HAP-1 (cell line): ENCODE data around the gene PHF21A.
"Not testable (repeated sequence)": the region's sequence is repeated elsewhere in the genome, so short reads cannot be mapped to it uniquely, and the experiment has no call there.

Experiments used
- DNase-seq, 2 experiments: peaks; one replicate each; pipeline ENCODE4 v3.0.0-alpha.2; 2016 to 2020; ENCODE audit warnings: low spot score in 2 of 2
- H3K27me3 ChIP-seq: fragments of 250-450 bp; sonication (Bioruptor Pico); 2 replicates; pipeline ENCODE4 v1.5.1; 2020; ENCODE audit warnings: low read depth, mild to moderate bottlenecking, moderate library complexity
- H3K36me3 ChIP-seq: fragments of 250-450 bp; sonication (Bioruptor Pico); replicated peaks from 2 replicates; pipeline ENCODE4 v1.5.1; 2020; ENCODE audit warnings: mild to moderate bottlenecking
- H3K4me1 ChIP-seq: fragments of 250-450 bp; sonication (Bioruptor Pico); 2 replicates; pipeline ENCODE4 v1.5.1; 2020; ENCODE audit warnings: mild to moderate bottlenecking
- H3K4me3 ChIP-seq: fragments of 250-450 bp; sonication (Bioruptor Pico); 2 replicates; pipeline ENCODE4 v1.5.1; 2020; ENCODE audit warnings: mild to moderate bottlenecking, moderate library complexity
- H3K9me3 ChIP-seq: fragments of 250-450 bp; sonication (Bioruptor Pico); 2 replicates; pipeline ENCODE4 v1.5.1; 2020; ENCODE audit warnings: mild to moderate bottlenecking, moderate library complexity
- in situ Hi-C: fragments of 300-500 bp; cut with MboI; formaldehyde crosslinking; loops from 3 replicates; pipeline ENCODE4 v1.14.3; 2020; ENCODE audit warnings: low sequenced_read_pairs, inconsistent platforms, mixed read lengths

The PHF21A gene

DNA sequence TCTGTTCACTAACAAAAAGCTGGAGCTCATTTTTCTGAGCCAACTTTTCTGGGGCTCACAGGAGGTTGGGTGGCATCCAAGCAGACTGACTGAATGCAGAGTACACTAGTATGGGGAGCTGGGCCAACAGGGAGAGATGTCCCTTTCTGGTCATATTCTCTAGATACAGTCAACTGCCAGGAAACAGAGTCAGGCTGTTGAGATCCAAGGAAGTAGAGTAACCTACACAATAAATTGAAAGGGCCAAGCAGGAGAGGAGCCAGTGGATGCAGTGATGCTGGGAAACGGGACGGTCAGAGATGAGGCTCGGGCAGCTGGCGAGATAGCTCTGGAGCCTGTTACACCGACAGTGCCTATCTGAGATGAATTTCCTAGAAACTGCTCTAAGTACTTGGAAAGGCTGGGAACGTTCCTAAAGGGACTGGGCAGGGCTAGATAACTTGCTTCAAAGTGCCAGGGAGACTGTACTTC is 127.7 kb downstream of the PHF21A start:
- no peak for DNase-seq
- H3K4me1 ChIP-seq: no peaks in the 10 kb centered on the region
- H3K4me3 ChIP-seq: no peak overlapping the region
- no peaks in the 10 kb centered on the region for H3K27me3 ChIP-seq
- no peaks in the 10 kb centered on the region for H3K36me3 ChIP-seq
- in situ Hi-C loops: no loop called here
- H3K9me3 ChIP-seq: no peaks in the 10 kb centered on the region

DNA sequence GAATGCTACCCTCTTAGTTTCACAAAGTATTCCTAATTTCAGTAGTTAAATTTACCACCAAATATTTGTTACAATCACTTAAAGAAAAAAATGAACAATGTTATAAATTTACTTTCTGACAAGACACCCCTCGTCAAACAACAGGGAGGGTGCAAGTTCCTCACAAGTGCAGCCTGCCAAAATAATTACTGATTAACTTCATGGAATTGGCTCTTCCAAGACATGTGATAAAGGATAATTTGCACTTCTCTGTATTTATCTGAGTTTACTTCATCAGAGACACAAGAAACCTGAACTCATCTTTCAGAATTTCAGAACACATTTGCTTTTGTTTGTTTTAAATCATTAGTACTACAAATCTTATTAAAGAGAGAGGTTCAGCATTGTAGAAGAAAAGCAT is 132.3 kb downstream of the PHF21A start:
- in situ Hi-C loops: no loop called here
- H3K27me3 ChIP-seq: no peaks in the 10 kb centered on the region
- H3K36me3 ChIP-seq: no peaks in the 10 kb centered on the region
- H3K9me3 ChIP-seq: no peaks in the 10 kb centered on the region
- DNase-seq: no peak
- no peaks in the 10 kb centered on the region for H3K4me1 ChIP-seq
- H3K4me3 ChIP-seq: no peak overlapping the region

DNA sequence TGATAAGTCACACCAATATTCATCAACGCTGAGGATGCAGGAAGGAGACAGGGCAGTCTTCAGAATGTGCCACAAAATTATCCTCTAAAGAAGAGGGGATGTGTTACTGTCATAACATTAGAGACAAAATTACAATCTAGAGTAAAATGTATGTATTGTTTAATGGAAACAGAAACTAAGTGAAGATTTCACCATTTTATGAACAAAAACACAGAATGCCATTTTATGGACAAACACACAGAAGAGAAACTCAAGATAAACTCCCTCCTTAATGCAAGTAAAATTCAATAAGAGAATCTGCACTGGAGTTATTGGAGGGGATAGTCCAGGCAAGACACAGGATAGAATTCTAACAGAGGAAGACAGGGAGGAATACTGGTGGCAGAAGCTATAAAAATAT is 136.0 kb downstream of the PHF21A start:
- Histone ChIP-seq H3K4me3 (no peak overlapping the region), H3K36me3 (no peaks in the 10 kb centered on the region), H3K27me3 (no peaks in the 10 kb centered on the region), H3K4me1 (peaks cover 16% of the 10 kb centered on the region), H3K9me3 (no peaks in the 10 kb centered on the region)
- DNase-seq: no peak
- in situ Hi-C loops: no loop called here

DNA sequence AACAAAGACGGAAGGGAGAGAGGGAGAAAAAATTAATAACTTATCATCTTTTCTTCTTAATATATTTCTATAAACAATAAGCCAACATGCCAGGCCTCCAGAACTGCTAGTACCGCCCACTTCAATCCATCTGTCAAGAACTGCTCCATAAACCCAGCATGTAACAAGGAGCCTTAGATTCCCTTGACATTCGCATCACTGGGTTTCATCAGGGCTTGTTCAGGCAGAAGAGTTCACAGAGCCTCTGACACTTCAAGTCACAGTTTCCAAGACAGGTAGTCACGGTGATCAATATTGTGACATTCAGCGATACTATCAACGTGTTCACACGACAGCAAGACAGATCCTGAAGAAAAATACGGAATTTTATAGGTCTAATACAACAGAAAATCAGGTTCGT is 137.1 kb downstream of the PHF21A start:
- in situ Hi-C loops: no loop called here
- Histone ChIP-seq H3K9me3 (no peaks in the 10 kb centered on the region), H3K36me3 (no peaks in the 10 kb centered on the region; the same call in 1 of the 2 replicates), H3K4me1 (peaks cover 16% of the 10 kb centered on the region), H3K4me3 (no peak overlapping the region), H3K27me3 (no peaks in the 10 kb centered on the region)
- DNase-seq: no peak

GRCh38 chr11:45983471-45983845 is 137.8 kb downstream of the PHF21A start:
- Histone ChIP-seq H3K27me3 (no peaks in the 10 kb centered on the region), H3K4me3 (no peak overlapping the region), H3K9me3 (no peaks in the 10 kb centered on the region), H3K4me1 (peaks cover 16% of the 10 kb centered on the region), H3K36me3 (peaks cover 2% of the 10 kb centered on the region)
- no peak for DNase-seq
- in situ Hi-C loops: no loop called here

DNA sequence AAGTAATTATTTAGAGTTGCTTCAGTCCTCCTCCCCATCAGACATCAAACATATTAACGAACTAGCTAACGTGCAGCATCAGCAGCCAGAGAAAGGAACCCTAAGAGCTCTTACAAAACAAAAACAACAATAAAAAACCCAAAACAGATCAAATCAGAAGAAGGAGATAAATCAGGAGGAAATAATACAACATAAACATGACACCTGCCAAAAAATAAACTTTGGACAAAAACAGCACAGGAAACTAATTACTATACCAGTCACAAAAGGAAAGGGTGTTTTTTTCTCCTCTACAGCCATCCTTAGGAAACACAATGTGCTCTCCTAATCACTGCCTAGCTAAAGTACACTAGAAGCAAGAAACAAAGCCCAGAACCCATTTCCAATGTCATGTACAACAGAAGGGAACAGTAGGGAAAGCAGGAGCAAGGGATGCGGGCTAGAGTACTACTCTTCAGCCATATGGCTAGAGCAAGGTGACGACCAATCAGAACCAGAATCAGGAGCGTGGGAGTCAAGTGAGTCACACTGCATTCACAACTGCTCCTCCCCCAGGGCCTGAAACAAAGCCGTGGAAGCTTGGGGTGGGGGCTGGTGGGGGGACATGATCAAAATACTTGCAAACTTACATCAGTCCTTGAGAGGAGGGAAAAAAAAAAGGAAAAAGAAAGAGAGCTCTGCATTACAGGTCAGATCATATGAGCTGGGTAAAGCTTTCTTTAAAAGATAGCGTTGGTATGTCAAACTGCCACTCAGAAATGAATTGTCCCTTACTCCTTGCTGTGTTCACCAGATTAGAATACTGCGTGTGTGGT is 138.4 kb downstream of the PHF21A start:
- H3K36me3 ChIP-seq: peaks cover 4% of the 10 kb centered on the region
- in situ Hi-C loops: no loop called here
- H3K4me1 ChIP-seq: peaks cover 16% of the 10 kb centered on the region
- no peaks in the 10 kb centered on the region for H3K27me3 ChIP-seq
- no peak overlapping the region for H3K4me3 ChIP-seq
- peak; percentile 50 to 76 for DNase-seq
- no peaks in the 10 kb centered on the region for H3K9me3 ChIP-seq

DNA sequence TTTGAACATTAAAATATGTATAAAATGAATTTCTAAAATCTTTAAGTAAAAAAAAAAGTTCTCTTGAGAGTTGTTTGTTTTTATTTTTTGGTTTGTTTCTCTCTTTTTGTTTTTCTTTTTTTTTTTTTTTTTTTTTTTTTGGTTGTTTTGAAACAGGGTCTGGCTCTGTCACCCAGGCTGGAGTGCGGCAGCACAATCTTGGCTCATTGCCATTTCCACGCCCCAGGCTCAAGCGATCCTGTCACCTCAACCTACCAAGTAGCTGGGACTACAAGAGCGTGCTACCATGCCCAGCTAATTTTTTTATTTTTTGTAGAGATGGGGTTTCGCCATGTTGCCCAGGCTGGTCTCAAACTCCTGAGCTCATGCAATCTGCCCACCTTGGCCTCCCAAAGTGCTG is 139.4 kb downstream of the PHF21A start:
- H3K36me3 ChIP-seq, H3K9me3 ChIP-seq, in situ Hi-C loops, H3K27me3 ChIP-seq, H3K4me3 ChIP-seq: not testable (repeated sequence)
- peak in 1 of 2 experiments; percentile 25 for DNase-seq
- peaks cover 16% of the 10 kb centered on the region for H3K4me1 ChIP-seq

GRCh38 chr11:45974806-45975205 is 146.4 kb downstream of the PHF21A start:
- Histone ChIP-seq H3K36me3 (peaks cover 9% of the 10 kb centered on the region), H3K9me3 (no peaks in the 10 kb centered on the region), H3K4me3 (no peak overlapping the region), H3K4me1 (no peaks in the 10 kb centered on the region), H3K27me3 (no peaks in the 10 kb centered on the region)
- DNase-seq: no peak
- in situ Hi-C loops: no loop called here

GRCh38 chr11:45973601-45974000 is 147.7 kb downstream of the PHF21A start:
- H3K4me3 ChIP-seq: no peak overlapping the region
- DNase-seq: no peak
- peaks cover 8% of the 10 kb centered on the region; the same call in 1 of the 2 replicates for H3K36me3 ChIP-seq
- H3K9me3 ChIP-seq: no peaks in the 10 kb centered on the region
- in situ Hi-C loops: no loop called here
- H3K4me1 ChIP-seq: no peaks in the 10 kb centered on the region
- no peaks in the 10 kb centered on the region for H3K27me3 ChIP-seq

DNA sequence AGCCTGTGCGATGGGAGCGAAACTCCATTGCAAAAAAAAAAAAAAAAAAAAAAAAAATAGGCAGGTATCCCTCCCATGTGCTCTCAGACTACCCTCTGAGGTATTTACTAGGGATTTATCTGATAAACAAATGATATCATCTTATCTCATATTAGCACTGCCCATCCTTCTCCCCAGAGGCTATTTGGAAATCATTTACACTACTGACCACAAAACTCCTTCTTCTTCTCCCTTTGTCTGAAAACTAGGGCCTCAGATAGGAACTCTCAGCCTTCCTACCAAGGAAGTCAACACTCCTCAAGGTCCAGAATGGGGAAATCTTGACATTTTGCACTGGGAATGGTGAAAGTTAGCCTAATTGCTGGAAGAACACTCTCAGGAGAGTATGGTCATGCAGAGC is 152.4 kb downstream of the PHF21A start:
- Histone ChIP-seq H3K9me3 (no peaks in the 10 kb centered on the region), H3K27me3 (no peaks in the 10 kb centered on the region), H3K4me1 (no peaks in the 10 kb centered on the region), H3K4me3 (no peak overlapping the region), H3K36me3 (peaks cover 8% of the 10 kb centered on the region)
- in situ Hi-C loops: loop anchor here (10.0 kb wide), 1 partner anchor 64 kb away; the partner anchor contains the start of gene FREY1
- no peak for DNase-seq

- Histone ChIP-seq H3K9me3 (no peaks in the 10 kb centered on the region), H3K36me3 (peaks cover 8% of the 10 kb centered on the region), H3K27me3 (no peaks in the 10 kb centered on the region), H3K4me3 (no peak overlapping the region), H3K4me1 (no peaks in the 10 kb centered on the region)
- in situ Hi-C loops: loop anchor here (10.0 kb wide), 1 partner anchor 63 kb away; the partner anchor contains the start of gene FREY1
- DNase-seq: no peak
Measured at GRCh38 chr11:45967506-45967905, 153.7 kb downstream of the PHF21A start.

- H3K9me3 ChIP-seq: no peaks in the 10 kb centered on the region
- H3K27me3 ChIP-seq: no peaks in the 10 kb centered on the region
- in situ Hi-C loops: loop anchor here (10.0 kb wide), 1 partner anchor 60 kb away; the partner anchor contains the start of gene FREY1
- no peak overlapping the region for H3K4me3 ChIP-seq
- peaks cover 3% of the 10 kb centered on the region for H3K36me3 ChIP-seq
- DNase-seq: peak; percentile 77 to 81
- H3K4me1 ChIP-seq: no peaks in the 10 kb centered on the region
Measured at GRCh38 chr11:45964911-45965389, 156.3 kb downstream of the PHF21A start.

DNA sequence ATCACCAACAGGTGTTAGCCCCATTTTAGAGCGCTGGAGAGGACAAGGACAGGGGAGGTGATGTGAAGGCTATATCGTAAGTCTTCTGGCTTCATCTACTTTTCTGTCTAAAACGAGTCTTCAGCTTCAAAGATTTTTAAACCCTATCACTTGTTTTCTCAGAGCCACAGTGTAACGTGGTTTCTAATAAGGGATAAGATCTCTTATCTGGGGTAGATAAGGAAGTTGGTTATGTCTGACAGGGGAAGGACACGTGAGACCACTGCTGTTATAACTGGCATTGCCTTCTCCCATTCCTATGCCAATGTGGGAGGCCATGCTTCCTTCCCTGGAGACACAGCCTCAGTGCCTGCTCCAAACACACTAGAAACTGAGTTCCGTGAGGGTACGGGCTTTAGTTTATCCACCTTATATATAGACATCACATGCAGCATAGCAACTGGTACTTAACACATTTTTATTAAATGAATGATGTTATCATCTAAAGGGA is 159.5 kb downstream of the PHF21A start:
- Histone ChIP-seq H3K4me1 (no peaks in the 10 kb centered on the region), H3K4me3 (no peak overlapping the region), H3K36me3 (peaks cover 3% of the 10 kb centered on the region), H3K9me3 (no peaks in the 10 kb centered on the region), H3K27me3 (no peaks in the 10 kb centered on the region)
- in situ Hi-C loops: loop anchor here (10.0 kb wide), 1 partner anchor 57 kb away; the partner anchor contains the start of gene FREY1
- no peak for DNase-seq

DNA sequence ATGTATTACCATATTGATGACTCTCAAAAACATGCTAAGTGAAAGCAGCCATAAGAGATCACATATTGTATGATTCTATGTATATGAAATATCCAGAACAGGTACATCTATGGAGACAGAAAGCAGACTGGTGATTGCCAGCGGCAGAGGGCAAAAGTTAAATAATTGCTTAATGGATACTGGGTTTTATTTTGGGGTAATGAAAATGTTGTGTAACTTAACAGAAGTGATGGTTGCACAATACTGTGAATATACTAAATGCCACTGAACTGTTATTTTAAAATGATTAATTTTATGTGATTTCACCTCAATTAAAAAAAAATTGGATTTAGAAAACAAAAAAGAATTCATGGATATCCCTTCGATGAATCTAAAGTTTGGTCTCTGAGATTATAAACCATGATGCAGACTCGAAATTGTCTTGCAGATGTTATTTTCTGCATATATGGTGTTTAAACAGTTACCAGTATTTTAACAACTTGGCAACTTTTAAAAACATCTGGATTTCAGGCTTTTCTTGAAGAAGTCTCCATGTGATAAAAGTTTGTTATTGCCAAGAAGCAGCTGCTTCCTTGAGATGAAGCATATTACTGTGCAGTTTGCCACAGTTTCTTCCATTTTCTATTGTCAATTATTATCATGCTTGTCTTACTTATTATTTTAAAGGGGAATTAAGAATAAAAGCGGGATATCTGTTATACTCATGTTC is 160.7 kb downstream of the PHF21A start:
- H3K27me3 ChIP-seq: no peaks in the 10 kb centered on the region
- H3K4me1 ChIP-seq: no peaks in the 10 kb centered on the region
- DNase-seq: no peak
- no peak overlapping the region for H3K4me3 ChIP-seq
- in situ Hi-C loops: loop anchor here (10.0 kb wide), 1 partner anchor 56 kb away; the partner anchor contains the start of gene FREY1
- no peaks in the 10 kb centered on the region for H3K9me3 ChIP-seq
- H3K36me3 ChIP-seq: peaks cover 3% of the 10 kb centered on the region
